NCI-H226 (cell line): ENCODE measurements around the gene SPATA32.

Experiments
- DNase-seq: peaks from one replicate; pipeline ENCODE4 v3.0.0-alpha.2; 2015

Gene SPATA32

DNA sequence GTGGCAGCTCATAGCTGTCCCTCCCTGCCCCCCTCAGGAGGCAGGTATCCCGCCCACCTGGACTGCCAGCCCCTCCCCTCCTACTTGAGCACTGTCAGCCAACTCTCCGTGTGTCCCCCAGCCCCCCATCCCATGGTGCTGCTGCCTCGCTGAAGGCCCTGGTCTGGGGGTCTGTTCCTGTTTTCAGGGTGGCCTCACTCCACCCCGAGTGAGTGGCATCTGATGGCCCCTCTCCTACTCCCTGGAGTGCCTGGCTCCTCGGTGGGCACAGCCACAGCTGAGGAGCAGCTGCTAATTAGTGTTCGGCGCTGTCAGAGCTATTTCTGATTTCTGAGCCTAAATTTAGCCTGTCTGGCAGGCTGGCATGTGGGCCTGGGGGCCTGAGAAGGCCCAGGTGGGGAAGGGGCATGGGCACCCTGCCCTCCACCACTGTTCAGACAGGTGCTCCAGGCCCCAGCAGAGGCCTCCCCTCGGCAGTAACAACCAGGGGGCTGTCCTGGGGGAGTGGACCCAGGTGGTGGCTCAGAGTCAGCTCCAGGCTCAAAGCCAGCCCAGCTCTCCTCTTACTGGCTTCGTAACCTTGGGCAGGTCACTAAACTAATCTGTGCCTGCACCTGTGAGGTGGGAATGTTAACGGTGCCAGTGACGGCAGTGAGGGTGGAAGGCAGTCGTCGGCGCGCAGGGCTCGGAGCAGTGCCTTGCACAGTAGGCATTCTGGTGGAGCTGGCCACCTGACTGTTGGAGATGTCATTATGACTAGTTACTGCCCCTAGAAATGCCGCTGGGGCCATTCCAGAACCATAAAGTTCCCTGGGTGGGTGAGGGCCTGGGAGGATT lies 33.8 kb downstream of the SPATA32 start:
- DNase-seq: no peak

DNA sequence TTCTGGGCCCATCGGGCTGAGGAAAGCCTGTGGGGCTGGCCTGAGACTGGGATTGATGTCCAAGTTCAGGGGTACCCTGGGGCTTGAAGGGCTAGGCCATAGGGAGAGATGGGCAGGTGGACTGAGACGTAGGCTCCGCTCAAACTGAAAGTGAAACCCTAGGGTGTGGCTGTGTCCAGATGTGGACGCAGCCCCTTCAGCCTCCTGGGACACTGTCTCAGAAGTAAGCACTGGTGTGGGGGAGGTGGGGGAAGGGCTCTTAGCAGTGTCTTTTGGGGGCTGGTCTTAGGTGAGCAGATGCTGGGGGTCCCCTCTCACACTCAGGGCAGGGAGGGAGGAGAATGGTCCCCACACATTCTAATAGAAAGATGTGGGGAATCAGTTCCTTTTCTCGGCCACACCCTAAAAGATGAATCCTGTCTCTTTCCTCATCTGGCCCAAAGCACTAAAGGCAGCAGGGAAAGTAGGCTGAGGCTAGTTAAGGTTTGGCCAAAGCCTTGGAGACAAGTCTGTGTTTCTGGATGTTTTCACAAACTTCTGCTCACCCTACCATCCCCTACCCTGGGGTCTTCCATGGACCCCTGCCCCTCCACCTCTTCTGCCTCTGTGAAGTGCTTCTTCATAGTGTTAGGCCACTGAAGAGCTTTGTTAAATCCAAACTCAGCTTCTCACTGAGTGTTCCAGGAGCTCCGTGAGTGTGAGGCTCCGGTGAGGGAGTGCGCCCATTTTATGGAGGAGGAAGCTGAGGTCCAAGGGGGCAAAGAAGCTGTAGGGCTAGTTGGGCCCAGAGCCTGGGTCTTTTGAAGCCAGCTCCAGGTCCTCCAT lies 34.6 kb downstream of the SPATA32 start:
- DNase-seq: no peak

DNA sequence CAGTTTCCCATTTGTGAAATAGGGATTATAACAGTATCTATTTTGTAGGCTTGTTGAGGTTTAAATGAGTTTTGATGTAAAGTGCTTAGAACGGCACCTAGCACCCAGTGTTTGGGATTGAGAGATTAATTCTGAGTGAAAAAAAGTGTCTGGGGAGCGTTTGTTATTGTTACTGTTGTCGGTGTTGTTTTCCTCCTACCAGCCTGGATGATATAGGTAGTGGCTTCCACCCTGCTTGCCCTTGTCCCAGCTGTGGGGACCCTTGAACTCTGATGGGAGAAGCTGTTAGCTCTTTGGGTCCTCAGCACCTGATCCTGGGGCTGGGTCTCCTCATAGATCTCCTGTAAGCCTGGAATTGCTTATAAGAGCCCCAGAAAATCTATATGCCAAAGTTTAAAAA lies 35.3 kb downstream of the SPATA32 start:
- no peak for DNase-seq

DNA sequence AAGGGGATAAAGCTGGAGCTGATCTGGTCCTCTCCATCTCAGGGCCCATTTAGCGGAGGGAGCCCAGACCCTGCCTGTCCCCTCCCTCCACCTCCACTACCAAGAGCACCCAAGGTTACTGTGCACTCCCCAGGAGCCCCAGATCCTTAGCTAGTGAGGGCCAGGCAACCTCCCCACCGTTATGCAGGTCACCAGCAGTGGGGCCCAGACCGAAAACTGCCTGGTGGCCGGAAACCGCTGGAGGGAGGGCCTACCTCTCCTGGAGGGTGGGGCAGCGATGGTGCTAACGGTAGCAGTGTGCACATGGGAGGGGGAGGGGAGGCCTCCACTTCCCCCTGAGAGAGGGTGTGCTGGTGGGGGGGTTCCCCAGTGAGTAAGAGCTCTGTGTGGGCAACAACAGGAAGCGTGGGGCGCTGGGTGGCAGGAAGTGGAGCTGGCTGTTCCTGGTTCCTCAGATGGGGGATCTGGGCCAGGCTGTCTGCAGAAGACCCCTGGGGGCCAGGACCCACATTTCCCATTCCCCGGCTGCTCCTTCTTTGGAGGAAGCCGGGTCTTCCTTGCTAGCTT lies 35.8 kb downstream of the SPATA32 start:
- no peak for DNase-seq

DNA sequence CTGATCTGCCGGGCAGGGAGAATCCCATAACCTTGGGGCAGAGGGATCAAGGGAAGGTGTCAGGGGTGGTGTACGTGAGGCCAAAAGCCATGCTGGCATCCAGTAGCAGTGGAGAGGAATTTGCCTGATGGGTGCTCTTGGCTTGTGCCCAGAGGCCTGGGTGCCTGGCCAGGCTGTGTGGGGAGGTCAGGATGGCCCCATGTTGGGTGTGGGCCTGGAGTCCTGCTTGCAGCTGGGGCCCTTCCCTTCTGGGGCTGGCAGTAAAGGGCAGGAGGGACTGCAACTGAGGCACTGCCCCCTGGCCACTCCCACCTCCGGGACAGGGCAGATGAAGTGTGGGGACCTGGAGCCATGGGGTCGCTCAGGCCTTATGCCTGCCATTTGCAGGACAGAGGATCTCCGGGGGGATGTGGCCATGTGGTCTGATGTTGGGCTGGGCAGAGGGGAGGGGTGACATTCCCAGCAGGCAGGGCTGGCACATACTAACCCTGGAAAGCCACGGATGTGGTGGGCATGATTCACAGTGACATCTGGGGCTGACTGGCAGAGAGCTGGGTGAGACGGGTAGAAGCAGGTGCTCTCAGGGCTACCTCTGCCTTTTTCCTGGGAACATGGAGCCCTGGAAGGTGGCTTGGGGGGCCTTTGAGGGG lies 36.7 kb downstream of the SPATA32 start:
- no peak for DNase-seq

DNA sequence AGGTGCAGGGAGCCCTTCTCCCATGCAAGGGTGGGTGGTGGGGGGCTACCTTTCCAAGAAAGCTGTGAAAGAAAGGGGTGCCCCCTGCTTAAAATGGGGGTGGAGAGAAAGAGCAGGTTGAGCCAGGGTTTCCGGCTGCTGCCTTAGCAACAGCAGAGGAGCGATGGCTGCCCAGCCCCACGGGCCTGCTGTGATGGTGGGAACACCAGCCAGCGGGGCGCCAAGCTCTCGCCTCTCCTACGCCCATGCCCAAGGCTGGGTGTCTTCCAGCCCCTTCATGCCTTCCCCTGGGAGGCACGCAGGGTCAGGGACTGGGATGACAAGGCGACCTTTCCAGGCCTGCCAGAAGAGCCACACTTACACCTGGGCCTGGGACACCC lies 37.2 kb downstream of the SPATA32 start:
- DNase-seq: no peak

DNA sequence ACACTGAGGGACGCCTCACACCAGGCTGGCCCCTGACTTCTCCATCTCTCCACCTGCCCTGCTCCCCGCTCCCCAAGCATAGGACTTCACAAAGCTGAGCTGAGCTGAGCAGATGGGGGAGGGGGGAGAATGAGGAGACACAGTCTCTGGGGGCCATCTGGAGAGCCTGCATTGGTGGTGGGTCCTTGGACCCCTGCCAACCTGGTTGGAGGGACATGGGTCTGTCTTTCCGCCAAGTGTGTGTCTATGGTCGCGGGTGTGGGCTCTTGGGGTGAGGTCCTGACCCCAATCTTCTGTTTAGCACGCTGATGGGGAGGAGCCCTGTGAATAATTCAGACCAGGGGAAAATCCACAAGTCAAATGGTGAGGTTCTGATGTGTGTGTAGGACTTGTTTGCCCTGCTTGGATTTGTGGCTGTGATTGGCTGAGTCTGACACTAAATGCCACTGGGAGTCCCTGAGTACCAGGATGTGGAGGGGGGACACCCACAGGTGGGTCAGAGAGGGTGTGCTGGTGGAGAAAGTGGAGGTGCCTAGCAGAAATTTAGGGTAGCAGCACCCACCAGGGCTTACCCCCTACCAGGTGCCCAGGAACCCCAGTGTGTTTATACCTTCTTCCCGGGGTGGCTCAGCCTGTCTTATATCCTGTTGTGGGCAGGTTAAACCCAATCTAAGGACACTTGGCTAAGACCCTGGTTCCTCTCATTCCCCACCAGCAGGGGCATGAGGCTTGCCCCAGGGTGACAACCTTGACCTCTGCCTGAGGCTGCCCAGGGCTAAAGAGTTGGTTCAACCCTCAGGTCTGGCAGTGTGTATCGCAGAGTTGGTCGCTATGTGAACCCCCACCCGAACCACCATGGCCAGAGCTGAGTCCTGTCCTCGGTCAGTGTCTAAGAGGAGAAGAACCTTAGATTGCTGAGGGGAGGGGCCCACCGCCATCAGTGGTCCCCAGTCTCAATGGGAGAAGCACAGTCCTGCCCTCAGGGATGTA lies 38.1 kb downstream of the SPATA32 start:
- DNase-seq: no peak

DNA sequence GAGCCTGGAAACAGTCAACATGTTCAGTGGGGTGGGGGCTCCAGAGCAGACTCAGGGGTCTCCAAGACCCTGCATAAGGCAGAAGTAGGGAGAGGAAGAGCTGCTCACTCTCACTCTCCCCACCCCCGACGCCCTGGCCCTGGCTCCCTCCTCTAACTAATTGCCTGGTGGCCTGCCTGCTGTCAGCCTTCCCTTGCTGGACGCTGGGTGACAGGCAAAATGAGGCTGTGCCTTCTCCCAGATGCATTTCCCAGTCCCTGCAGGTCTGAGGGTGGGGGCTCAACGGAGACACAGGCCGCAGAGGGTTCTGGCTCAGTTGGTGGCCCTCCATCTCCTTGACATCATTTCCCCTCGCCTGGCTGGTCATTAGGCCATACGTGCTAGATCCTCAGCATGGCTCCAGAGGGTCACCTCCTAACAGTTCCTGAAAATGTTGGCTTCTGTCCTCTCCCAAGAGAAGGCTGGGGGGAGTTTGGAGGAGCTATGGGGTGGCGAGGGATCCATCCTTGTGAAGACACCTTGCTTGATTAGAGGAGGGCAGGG lies 38.8 kb downstream of the SPATA32 start:
- no peak for DNase-seq

DNA sequence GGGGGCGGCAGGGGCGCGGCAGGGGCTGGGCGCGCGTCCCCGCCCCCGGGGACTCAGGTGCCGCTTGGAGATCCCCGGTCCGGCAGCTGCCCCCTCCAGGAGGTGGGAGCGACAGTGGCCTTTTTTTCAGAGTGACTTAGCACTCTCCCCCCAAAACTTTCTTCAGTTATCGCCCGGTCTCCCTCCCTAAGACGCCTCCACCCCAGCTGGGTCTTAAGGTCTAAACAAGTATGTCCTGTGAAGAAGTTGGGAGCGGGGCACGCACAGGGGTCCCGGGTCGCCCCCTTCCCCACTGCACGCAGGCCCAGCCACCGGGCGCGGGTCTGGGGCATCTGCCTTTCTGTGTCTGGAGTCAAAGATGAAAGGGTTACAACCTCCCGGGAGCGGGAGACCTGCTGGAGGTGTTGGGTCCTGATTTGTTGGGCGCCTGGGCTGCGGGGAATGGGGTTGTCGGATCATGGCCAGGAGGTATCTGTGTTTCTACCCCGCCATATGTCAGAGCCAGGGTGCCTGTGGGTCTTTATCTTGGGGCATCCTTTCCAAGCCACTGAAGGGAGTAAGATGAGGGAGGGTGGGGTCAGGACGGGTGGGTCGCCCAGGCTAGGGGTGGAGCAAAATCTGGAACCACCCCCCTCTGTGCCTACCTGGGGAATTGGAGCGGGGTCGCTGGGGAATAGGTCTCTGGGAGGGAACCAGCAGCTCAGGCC lies 39.5 kb downstream of the SPATA32 start:
- DNase-seq: no peak

DNA sequence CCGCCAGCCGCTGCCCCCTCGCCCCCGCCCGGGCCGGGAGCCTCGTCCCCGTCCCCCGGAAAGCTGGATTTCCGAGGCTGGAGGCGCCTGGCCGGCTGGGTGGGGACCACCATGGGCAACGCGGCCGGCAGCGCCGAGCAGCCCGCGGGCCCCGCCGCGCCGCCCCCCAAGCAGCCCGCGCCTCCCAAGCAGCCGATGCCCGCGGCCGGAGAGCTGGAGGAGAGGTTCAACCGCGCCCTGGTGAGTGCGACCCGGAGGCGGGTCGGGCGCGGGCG lies 39.9 kb downstream of the SPATA32 start:
- DNase-seq: no peak

DNA sequence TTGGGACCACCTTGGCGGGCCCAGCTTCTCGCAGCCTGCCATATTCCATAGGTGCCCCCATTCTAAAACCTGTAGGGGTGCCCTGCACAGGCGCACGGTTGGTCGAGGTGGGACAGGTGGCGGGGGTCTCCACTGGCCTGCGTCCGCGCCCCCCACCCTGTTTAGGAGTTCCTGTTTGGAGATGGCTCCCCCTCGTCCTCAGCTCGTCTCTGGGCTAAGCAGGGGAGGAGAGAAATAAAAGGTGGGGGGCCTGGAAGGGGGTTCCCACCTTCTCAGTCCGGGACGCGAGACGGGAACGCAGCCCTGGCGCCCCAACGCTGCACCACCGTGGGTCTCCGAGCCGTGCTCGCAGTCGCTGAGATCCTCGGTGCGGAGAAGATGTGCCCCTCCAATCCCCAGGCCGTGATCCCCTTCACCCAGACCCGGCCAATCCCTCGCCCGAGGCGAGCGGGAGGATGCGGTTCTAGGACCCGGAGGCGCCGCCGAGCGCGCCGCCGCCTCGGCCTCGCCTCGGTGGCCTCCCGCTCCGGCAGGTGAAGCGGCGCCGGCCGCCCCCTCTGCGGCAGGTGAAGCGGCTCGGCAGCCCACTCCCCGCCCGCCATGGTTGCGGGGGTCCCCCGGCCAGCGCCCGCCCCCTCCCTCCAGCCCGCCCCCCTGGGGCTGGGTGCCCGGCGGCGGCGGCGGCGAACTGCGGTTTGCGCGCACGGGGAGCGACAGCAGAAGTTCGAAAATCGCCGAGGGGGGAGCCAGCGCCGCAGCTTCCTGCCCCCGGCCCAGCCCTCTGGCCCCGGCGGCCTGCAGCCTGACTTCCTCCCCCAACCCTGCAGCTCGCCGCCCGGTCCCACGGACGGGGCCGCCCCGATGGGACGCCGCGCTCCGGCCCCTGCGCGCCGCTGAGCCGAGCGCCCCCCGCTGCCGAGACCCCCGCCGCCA lies 40.5 kb downstream of the SPATA32 start, which contains the start of gene FMNL1:
FMNL1 (plus strand) TSS at position 805 of the 933 bp plus-strand sequence. CDS start 240 bp downstream, outside the sequence.
- DNase-seq: no peak

DNA sequence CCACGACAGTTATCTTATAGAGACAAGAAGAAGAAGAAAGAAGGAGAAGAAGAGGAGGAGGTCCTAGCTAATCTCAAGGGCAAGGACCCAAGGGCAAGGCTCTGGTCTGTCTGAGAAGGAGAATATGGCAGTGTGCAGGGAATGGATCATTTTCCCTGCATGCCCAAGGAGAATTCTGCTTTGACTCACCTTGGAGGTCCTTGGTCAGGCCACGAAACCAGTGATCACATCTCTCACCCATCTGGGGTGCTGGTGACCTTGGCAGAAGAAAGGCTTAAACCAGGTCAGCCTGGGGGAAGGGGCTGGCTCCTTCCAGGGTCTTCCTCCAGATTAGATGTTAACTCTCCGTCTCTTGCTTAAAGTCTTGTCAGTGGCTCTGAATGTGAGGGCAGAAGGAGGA lies 41.8 kb downstream of the SPATA32 start:
- DNase-seq: no peak

DNA sequence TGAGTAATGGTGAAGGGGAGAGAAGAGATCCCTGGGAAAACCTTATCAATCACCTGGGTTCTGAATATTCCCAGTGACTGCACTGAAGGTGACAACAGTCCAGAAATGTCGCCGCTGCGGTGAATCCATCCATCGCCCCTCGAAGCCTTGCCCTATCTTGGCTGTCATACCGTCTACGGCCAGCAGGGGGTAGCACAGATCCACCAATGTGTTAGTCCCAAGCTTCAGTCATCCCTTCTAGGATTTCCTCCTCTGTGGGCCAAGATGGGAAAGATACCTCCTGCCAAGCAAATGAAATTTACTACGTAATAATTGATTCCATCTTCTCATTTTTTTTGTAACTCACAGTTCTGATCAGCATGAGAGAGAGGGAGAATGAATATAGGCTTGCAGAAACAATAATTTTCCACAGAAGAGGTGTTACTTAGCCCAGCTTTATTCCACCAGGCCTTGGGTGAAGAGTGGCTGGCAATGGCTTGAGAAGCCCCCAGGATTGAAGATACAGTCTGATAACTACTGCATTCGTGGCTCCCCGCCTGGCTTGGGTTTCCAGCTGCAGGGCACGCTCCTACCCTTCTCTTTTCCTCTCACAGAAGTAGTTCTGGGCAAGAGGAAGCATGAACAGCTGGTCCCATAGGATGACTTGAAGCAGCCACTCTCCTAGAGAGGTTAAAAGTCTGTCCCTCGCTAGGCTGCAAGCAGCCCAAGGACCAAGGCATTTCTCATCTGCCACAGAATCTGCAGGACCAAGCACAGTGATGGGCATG lies 42.8 kb downstream of the SPATA32 start:
- peak; percentile 44 for DNase-seq
